GM19324 (cell line): ENCODE results near the gene EFCAB7.
"Not testable (repeated sequence)": the region's sequence is repeated elsewhere in the genome, so short reads cannot be mapped to it uniquely, and the experiment has no call there.

Experiments
- ATAC-seq: cut with Tn5 transposase; IDR thresholded peaks from one replicate; pipeline ENCODE4 v1.9.1; 2021; ENCODE audit warnings: mild to moderate bottlenecking, moderate library complexity; ENCODE audit not compliant: unreplicated experiment, low FRiP score

EFCAB7 gene

GRCh38 chr1:63547621-63548294 is 24.4 kb downstream of the EFCAB7 start:
- ATAC-seq: no peak

GRCh38 chr1:63548303-63548702 is 25.0 kb downstream of the EFCAB7 start:
- no peak for ATAC-seq

GRCh38 chr1:63548877-63549276 is 25.6 kb downstream of the EFCAB7 start:
- ATAC-seq: no peak

- ATAC-seq: no peak
Measured at GRCh38 chr1:63555480-63555879, 32.2 kb downstream of the EFCAB7 start.

GRCh38 chr1:63557365-63557987 is 34.2 kb downstream of the EFCAB7 start:
- no peak for ATAC-seq

GRCh38 chr1:63559357-63559756 is 36.0 kb downstream of the EFCAB7 start:
- no peak for ATAC-seq

GRCh38 chr1:63563745-63564144 is 40.4 kb downstream of the EFCAB7 start:
- no peak for ATAC-seq

GRCh38 chr1:63569068-63569467 is 45.7 kb downstream of the EFCAB7 start:
- no peak for ATAC-seq

GRCh38 chr1:63569640-63570316 is 46.5 kb downstream of the EFCAB7 start:
- no peak for ATAC-seq

- not testable (repeated sequence) for ATAC-seq
Measured at GRCh38 chr1:63572686-63573085, 49.4 kb downstream of the EFCAB7 start.

GRCh38 chr1:63574203-63574796 is 51.0 kb downstream of the EFCAB7 start:
- not testable (repeated sequence) for ATAC-seq

- no peak for ATAC-seq
Measured at GRCh38 chr1:63575340-63575826, 52.1 kb downstream of the EFCAB7 start.

GRCh38 chr1:63586326-63586725 is 63.0 kb downstream of the EFCAB7 start:
- not testable (repeated sequence) for ATAC-seq

GRCh38 chr1:63590166-63590560 is 66.8 kb downstream of the EFCAB7 start:
- ATAC-seq: no peak

GRCh38 chr1:63592536-63593302 is 69.4 kb downstream of the EFCAB7 start:
- ATAC-seq: no peak

- ATAC-seq: peak; percentile 79
Measured at GRCh38 chr1:63593303-63593885, 70.1 kb downstream of the EFCAB7 start, which contains the start of gene PGM1. Gene PGM1, plus strand, starts transcription at chr1:63593411. Its CDS starts 78 bp downstream, at chr1:63593489.

- ATAC-seq: peak; percentile 70
Measured at GRCh38 chr1:63593886-63594605, 70.7 kb downstream of the EFCAB7 start.

- ATAC-seq: no peak
Measured at GRCh38 chr1:63595435-63595834, 72.1 kb downstream of the EFCAB7 start.

- no peak for ATAC-seq
Measured at GRCh38 chr1:63599799-63600198, 76.5 kb downstream of the EFCAB7 start.
